Nephron (organoid): ENCODE results near the gene MS4A7.

Experiments
- H3K27ac Mint-ChIP-seq, 3 experiments: 2 replicates each; pipeline ENCODE4 v1.8.0; 2020; ENCODE audit warnings: mixed read lengths in 3 of 3, mild to moderate bottlenecking in 2 of 3, moderate library complexity in 1 of 3
- H3K27me3 Mint-ChIP-seq: 2 replicates; pipeline ENCODE4 v1.8.0; 2021; ENCODE audit warnings: low read depth, mild to moderate bottlenecking, moderate library complexity, mixed read lengths
- H3K36me3 Mint-ChIP-seq: 2 replicates; pipeline ENCODE4 v1.8.0; 2020; ENCODE audit warnings: low read depth, mixed read lengths
- H3K4me1 Mint-ChIP-seq: 2 replicates; pipeline ENCODE4 v1.8.0; 2020; ENCODE audit warnings: mixed read lengths
- H3K4me3 Mint-ChIP-seq, 3 experiments: 2 replicates each; pipeline ENCODE4 v1.8.0; 2020; ENCODE audit warnings: mild to moderate bottlenecking in 3 of 3, mixed read lengths in 3 of 3, moderate library complexity in 2 of 3
- H3K9me3 Mint-ChIP-seq: 2 replicates; pipeline ENCODE4 v1.8.0; 2020; ENCODE audit warnings: mixed read lengths
- CTCF ChIP-seq, 3 experiments: fragments of 200-600 bp; sonication (generic); IDR thresholded peaks; one replicate each; pipeline ENCODE4 v1.5.0; 2021; ENCODE audit warnings: antibody characterized with exemption in 3 of 3; ENCODE audit not compliant: unreplicated experiment in 3 of 3

MS4A7 gene

GRCh38 chr11:60339356-60339755 is 39.0 kb upstream of the MS4A7 start:
- Mint-ChIP-seq H3K4me1 (no peaks in the 10 kb centered on the region), H3K9me3 (no peaks in the 10 kb centered on the region), H3K27ac (no peak overlapping the region), H3K4me3 (no peak overlapping the region), H3K27me3 (no peaks in the 10 kb centered on the region), H3K36me3 (no peaks in the 10 kb centered on the region)
- no peak for TF ChIP-seq CTCF (IDR thresholded peaks at IDR 0.05; ENCODE audit: unreplicated experiment in 3 of 3)

GRCh38 chr11:60343094-60343704 is 35.1 kb upstream of the MS4A7 start:
- Mint-ChIP-seq H3K27ac (no peak overlapping the region), H3K9me3 (no peaks in the 10 kb centered on the region), H3K4me3 (no peak overlapping the region), H3K4me1 (no peaks in the 10 kb centered on the region), H3K36me3 (no peaks in the 10 kb centered on the region), H3K27me3 (no peaks in the 10 kb centered on the region)
- TF ChIP-seq CTCF (IDR thresholded peaks at IDR 0.05; ENCODE audit: unreplicated experiment in 3 of 3), result peak; percentile 48 to 61 (median 50)

- no peak overlapping the region for H3K27ac Mint-ChIP-seq
- H3K4me3 Mint-ChIP-seq, result no peak overlapping the region
- no peaks in the 10 kb centered on the region for H3K27me3 Mint-ChIP-seq
- no peaks in the 10 kb centered on the region for H3K36me3 Mint-ChIP-seq
- no peak for TF ChIP-seq CTCF (IDR thresholded peaks at IDR 0.05; ENCODE audit: unreplicated experiment in 3 of 3)
- H3K9me3 Mint-ChIP-seq, result no peaks in the 10 kb centered on the region
- no peaks in the 10 kb centered on the region for H3K4me1 Mint-ChIP-seq
Measured at GRCh38 chr11:60344146-60344545, 34.2 kb upstream of the MS4A7 start.

- H3K27ac Mint-ChIP-seq, result no peak overlapping the region
- no peaks in the 10 kb centered on the region for H3K9me3 Mint-ChIP-seq
- H3K4me1 Mint-ChIP-seq, result no peaks in the 10 kb centered on the region
- peak; percentile 19 to 29 (median 26) for TF ChIP-seq CTCF (IDR thresholded peaks at IDR 0.05; ENCODE audit: unreplicated experiment in 3 of 3)
- H3K27me3 Mint-ChIP-seq, result no peaks in the 10 kb centered on the region
- no peak overlapping the region for H3K4me3 Mint-ChIP-seq
- no peaks in the 10 kb centered on the region for H3K36me3 Mint-ChIP-seq
Measured at GRCh38 chr11:60345489-60345888, 32.8 kb upstream of the MS4A7 start.

GRCh38 chr11:60347084-60347797 is 31.1 kb upstream of the MS4A7 start:
- Mint-ChIP-seq H3K4me1 (no peaks in the 10 kb centered on the region), H3K9me3 (no peaks in the 10 kb centered on the region), H3K36me3 (no peaks in the 10 kb centered on the region), H3K27me3 (no peaks in the 10 kb centered on the region), H3K27ac (no peak overlapping the region), H3K4me3 (no peak overlapping the region)
- TF ChIP-seq CTCF (IDR thresholded peaks at IDR 0.05; ENCODE audit: unreplicated experiment in 3 of 3), result no peak

- TF ChIP-seq CTCF (IDR thresholded peaks at IDR 0.05; ENCODE audit: unreplicated experiment in 3 of 3), result no peak
- Mint-ChIP-seq H3K4me1 (no peaks in the 10 kb centered on the region), H3K9me3 (no peaks in the 10 kb centered on the region), H3K27me3 (no peaks in the 10 kb centered on the region), H3K27ac (no peak overlapping the region), H3K36me3 (no peaks in the 10 kb centered on the region), H3K4me3 (no peak overlapping the region)
Measured at GRCh38 chr11:60348116-60348515, 30.2 kb upstream of the MS4A7 start.
